ENCODE data around the gene SYNDIG1.

Gene SYNDIG1

GRCh38 chr20:24694157-24694726 lies 224.8 kb downstream of the SYNDIG1 start:
- peak; percentile 26 for DNase-seq (ENCODE audit: low spot score)

- peak; percentile 28 for DNase-seq (ENCODE audit: low spot score)
These were observed 225.5 kb downstream of the SYNDIG1 start for GRCh38 chr20:24694727-24695528.

- DNase-seq (ENCODE audit: low spot score): no peak
These were observed 226.2 kb downstream of the SYNDIG1 start for GRCh38 chr20:24695529-24696225.

- no peak for DNase-seq (ENCODE audit: low spot score)
These were observed 227.0 kb downstream of the SYNDIG1 start for GRCh38 chr20:24696396-24696795.

GRCh38 chr20:24697411-24697810 lies 228.0 kb downstream of the SYNDIG1 start:
- no peak for DNase-seq (ENCODE audit: low spot score)

DNA sequence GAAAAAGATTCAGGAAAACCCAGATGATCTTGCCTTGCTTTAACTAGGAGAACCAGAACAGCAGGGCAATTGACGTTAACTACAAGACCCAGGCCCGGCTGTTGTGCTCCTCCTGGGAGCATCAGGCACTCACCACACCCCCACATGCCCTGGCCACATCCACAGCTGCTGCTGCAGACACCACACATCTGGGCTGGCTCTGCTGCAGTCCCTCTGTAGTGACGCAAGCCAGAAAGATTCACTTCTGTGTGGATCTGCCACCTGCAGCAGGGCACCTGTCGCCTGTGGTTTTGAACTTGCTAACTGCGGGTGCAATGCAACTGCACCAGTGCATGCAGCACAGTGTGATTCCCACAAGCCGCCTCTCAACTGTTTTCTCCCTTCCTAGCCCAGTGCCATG lies 228.8 kb downstream of the SYNDIG1 start:
- DNase-seq (ENCODE audit: low spot score): no peak

DNA sequence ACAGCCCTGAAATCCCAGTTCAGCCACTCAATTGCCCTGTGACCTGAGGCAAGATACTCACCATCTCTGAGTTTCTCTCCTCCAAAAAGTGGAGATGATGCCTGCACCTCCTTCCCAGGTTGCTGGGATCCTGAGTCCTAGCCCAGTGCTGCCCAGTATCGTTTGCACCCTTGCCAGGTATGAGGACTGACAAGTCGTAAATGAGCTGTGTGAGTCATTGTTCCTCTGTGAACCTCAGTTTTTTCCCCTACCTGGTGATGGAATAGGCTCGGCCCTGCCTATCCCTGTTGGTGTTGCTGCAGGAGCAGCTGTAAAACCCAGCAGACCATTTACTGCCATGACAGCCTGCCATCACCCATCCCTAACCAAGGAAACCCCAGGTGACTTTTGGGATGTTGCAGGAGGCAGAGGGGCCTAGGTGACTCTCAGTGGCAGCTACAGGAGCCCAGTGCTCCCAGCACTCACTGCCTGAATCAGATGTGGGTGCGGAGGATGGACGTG lies 229.3 kb downstream of the SYNDIG1 start:
- no peak for DNase-seq (ENCODE audit: low spot score)

GRCh38 chr20:24699321-24700165 lies 230.1 kb downstream of the SYNDIG1 start:
- no peak for DNase-seq (ENCODE audit: low spot score)

DNA sequence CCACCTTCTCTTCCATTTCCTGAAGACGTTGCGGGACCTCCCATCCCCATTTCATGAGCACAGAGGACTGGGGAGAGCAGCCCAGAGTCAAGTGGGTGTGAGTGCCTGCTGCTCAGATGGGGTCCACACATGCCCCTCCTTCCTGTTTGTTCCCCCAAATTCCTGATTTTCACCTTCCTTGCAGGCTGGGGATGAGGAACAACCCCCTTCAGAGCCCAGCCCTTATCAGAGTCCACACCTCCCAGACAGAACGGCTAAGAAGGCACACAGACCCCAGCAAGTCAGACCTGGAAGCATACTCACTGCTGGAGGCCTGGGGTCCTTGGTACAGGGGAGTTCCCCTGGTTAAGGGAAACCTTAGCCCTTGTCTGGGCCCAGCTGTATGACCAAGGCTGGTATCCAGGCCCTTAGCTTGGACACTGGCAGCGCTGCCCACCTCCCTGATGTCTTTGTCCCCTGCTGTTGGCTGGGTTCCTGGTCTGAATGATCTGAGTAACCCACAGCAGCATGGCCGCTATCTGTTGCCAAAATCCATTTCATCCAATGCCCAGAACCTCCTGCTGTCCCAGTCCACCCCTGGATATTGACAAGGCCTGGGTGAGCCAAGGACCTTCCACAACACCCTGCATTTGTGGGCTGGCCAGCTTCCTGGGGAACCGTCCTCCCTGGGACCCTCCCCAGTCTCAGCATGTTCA lies 230.9 kb downstream of the SYNDIG1 start:
- DNase-seq (ENCODE audit: low spot score): no peak

DNA sequence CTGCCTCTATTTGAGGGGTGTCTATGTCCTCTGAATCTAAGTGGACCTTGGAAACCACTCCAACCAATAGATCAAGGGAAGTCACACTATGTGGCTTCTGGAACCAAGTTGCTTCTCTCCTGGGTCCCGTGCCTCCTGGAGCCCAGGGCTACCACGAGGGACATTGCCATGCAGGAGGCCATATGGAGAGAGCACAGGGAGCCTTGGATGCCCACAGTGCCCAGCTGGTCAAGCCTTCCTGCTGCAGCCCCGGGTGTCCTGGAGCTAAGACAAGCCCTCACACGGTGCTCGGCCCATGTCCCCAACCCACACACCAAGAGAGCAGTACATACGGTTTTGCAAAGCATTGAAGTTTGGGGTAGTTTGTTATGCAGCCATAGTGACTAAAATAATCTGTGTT lies 231.6 kb downstream of the SYNDIG1 start:
- DNase-seq (ENCODE audit: low spot score): no peak

DNA sequence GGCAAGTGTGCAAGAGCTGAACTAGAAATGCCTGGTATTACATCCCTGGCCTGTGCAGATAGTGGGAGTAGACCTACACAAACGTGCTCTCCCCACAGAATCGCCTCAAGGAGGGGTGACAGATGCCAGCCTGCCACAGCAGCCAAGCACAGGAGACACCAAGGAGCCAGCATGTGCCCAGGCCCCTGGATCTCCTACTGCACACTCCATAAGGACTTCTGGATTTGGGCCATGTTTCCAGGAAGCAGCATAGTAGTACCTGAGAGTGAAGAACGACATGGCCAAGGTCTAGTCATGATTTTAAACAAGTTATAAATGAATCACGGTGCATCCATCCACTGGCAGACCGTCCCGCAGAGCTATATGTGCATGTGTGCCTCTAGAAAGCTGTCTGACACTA lies 232.2 kb downstream of the SYNDIG1 start:
- DNase-seq (ENCODE audit: low spot score): peak; percentile 42

GRCh38 chr20:24702501-24703283 lies 233.3 kb downstream of the SYNDIG1 start:
- DNase-seq (ENCODE audit: low spot score): no peak

DNA sequence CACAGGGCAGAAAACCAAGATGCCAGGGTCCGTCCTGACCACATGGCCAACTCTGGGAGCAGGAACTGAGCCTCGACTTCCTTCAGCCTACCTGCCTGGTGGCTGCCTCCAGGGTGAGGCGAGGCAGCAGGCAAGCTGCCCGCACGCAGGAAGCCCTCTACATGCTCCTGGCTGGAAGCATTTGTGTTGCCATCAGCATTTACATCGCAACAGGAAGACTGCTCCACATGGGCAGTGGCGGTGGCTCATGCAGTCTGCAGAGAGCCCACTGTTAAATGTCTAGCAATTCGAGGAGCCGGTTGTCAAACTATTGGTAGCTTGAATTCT lies 233.8 kb downstream of the SYNDIG1 start:
- no peak for DNase-seq (ENCODE audit: low spot score)

DNA sequence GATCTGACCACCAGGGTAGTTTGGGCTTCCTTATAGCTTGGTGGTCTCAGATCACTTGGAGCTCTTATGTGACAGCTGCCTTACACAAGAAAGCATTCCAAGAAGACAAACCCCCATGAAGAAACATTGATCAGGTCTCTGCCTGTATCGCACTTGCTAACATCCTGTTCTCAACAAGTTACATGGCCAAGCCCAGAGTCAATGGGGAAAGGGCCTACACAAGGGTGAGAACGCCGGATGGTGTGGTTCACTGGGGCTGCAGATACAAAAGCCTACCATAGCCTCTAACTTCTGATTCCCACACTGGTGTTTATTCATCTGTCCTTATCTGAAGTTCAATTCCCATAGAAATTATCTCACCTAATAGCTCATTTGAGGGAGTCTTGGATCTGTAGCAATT lies 235.5 kb downstream of the SYNDIG1 start:
- DNase-seq (ENCODE audit: low spot score): no peak

DNA sequence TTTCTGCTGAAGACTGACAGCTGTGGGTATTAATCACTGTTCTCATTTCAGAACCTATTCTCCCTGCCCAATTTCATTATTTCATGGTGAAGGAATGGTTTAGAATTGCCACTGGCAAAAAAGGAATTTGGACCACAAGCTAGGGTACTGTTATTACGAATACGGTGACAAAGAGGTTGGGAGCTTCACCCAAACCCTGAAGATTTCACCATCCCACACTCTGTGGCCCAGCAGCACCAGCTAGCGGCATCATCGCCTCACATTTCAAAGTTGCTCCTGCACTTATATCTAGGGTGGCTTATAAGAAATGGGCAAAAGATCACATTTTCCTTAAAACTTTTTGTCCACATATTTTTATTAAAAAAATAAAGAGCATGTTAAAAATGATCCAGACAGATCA lies 236.1 kb downstream of the SYNDIG1 start:
- DNase-seq (ENCODE audit: low spot score): no peak

DNA sequence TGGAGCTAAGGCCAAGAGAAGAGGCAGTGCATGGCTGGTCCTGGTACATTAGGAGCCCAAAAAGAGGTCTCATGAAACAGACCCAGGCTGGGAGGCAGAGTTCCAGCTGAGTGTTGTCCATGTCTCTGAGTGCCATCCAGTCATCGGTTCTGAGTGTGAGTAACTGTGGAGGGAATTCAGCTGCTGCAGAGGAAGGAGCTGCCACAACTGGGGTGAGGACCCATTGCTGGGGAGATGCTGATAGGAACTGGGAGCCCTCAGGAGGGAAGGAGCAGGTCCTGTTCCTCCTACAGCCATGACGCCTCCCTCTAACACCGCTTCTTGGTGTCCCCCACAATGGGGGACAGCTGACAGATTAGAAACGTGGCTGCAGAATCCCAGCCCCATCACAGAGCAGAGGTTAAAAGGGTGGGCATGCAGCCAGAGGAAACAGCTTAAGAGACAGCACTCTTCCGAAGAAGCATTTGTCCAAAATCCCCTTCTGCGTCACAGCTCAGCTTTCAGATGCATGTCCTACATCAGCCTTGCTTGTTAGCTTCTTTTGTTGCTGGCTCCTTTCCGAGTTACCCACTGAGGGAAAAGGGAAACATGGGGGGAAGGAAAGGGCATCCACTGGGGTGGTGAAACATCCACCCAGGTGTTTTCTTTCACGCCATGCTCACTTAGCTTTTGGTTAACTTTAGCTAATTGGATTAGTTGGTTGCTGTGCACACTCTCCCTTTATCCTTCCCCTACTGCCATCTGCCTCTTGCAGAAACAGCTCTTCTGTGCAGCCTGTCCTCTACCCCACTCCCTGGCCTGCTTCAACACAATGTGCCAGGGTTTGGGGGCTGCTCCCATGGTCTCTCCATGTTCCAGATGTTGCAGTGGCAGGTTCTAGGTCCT lies 239.2 kb downstream of the SYNDIG1 start:
- DNase-seq (ENCODE audit: low spot score): peak; percentile 78

Data from D341Med (cell line).